Vagina (tissue), 2 donors: ENCODE results near the gene EVA1C.

Source experiments
- CTCF ChIP-seq, 3 experiments: fragments of 450-650 bp in 2 of 3; fragments of 200-600 bp in 1 of 3; sonication (generic) in 1 of 3; IDR thresholded peaks; one replicate each; pipeline ENCODE4 v1.5.1; 2017 to 2019; ENCODE audit warnings: antibody characterized with exemption in 3 of 3, mild to moderate bottlenecking in 2 of 3, moderate library complexity in 2 of 3
- POLR2AphosphoS5 ChIP-seq, 2 donors: sonication (generic); formaldehyde crosslinking; IDR thresholded peaks; one replicate each; pipeline ENCODE4 v1.9.0; 2017; ENCODE audit warnings: antibody characterized with exemption in 2 of 2, mild to moderate bottlenecking in 2 of 2, low read depth in 1 of 2; ENCODE audit not compliant: insufficient read depth in 1 of 2

- TF ChIP-seq CTCF (IDR thresholded peaks at IDR 0.05) (no peak), POLR2AphosphoS5 (IDR thresholded peaks at IDR 0.05; ENCODE audit: insufficient read depth in 1 of 2, low read depth in 1 of 2) (no peak)
Measured at GRCh38 chr21:32380940-32381339, 31.6 kb upstream of the EVA1C start.
